Astrocyte of the spinal cord (primary cell): ENCODE measurements around the gene CDC42BPB.

Source experiments
- DNase-seq: peaks from one replicate; pipeline ENCODE4 v3.0.0; 2011; ENCODE audit warnings: low read depth, low spot score
- H3K4me3 ChIP-seq: 2 replicates; pipeline ENCODE4 v1.5.1; 2011; ENCODE audit warnings: low read depth, mild to moderate bottlenecking, low read length, moderate library complexity
- CTCF ChIP-seq: IDR thresholded peaks from 2 replicates; pipeline ENCODE4 v1.5.1; 2012; ENCODE audit warnings: low read depth, mild to moderate bottlenecking, low read length, inconsistent platforms
- in situ Hi-C: cut with HindIII; loops from 2 replicates; pipeline ENCODE4 v1.10.0; 2017; ENCODE audit warnings: low sequenced_read_pairs

Gene CDC42BPB

GRCh38 chr14:102908766-102909455 lies 148.4 kb downstream of the CDC42BPB start:
- no peak for TF ChIP-seq CTCF
- DNase-seq = no peak
- H3K4me3 ChIP-seq = no peak overlapping the region
- in situ Hi-C loops = no loop called here

- TF ChIP-seq CTCF = no peak
- DNase-seq = no peak
- no peak overlapping the region for H3K4me3 ChIP-seq
- in situ Hi-C loops = no loop called here
Observed at GRCh38 chr14:102907980-102908730, 149.2 kb downstream of the CDC42BPB start.

- no peak for TF ChIP-seq CTCF
- no peak for DNase-seq
- no peak overlapping the region for H3K4me3 ChIP-seq
- in situ Hi-C loops = no loop called here
Observed at GRCh38 chr14:102907303-102907844, 150.0 kb downstream of the CDC42BPB start.

- in situ Hi-C loops = no loop called here
- no peak for TF ChIP-seq CTCF
- no peak for DNase-seq
- no peak overlapping the region for H3K4me3 ChIP-seq
Observed at GRCh38 chr14:102906616-102907302, 150.6 kb downstream of the CDC42BPB start.

GRCh38 chr14:102905116-102906108 lies 151.9 kb downstream of the CDC42BPB start:
- DNase-seq = no peak
- no peak overlapping the region for H3K4me3 ChIP-seq
- in situ Hi-C loops = no loop called here
- no peak for TF ChIP-seq CTCF
